Mononuclear cell (primary cell): Measurements from ENCODE around the gene ERAL1. TPM values are rescaled to one million over a fixed set of nuclear protein-coding genes. Genes with fewer than 3 reads are reported as not detected.
"Not testable (repeated sequence)": the region's sequence is repeated elsewhere in the genome, so short reads cannot be mapped to it uniquely, and the experiment has no call there.

Experiments
- H3K27me3 ChIP-seq: 2 replicates; pipeline ENCODE4 v1.6.0; 2011; ENCODE audit warnings: low read length, control low read depth; ENCODE audit not compliant: insufficient read depth
- H3K4me1 ChIP-seq: 2 replicates; pipeline ENCODE4 v1.5.1; 2011; ENCODE audit warnings: mild to moderate bottlenecking, low read length, control low read depth; ENCODE audit not compliant: insufficient read depth
- H3K4me3 ChIP-seq: 2 replicates; pipeline ENCODE4 v1.5.1; 2011; ENCODE audit warnings: mild to moderate bottlenecking, low read length, moderate library complexity
- H3K9me3 ChIP-seq: 2 replicates; pipeline ENCODE4 v1.5.1; 2011; ENCODE audit warnings: low read depth, mild to moderate bottlenecking, control low read depth, low read length
- total RNA-seq: library from RNA; depleted of rRNA; stranded (reverse); fragments of >200 nt; gene quantifications from one replicate; pipeline ENCODE4 v1.2.3, GENCODE V29; 2012

The ERAL1 gene
- total RNA-seq, 1 donor: 11.1 TPM

DNA sequence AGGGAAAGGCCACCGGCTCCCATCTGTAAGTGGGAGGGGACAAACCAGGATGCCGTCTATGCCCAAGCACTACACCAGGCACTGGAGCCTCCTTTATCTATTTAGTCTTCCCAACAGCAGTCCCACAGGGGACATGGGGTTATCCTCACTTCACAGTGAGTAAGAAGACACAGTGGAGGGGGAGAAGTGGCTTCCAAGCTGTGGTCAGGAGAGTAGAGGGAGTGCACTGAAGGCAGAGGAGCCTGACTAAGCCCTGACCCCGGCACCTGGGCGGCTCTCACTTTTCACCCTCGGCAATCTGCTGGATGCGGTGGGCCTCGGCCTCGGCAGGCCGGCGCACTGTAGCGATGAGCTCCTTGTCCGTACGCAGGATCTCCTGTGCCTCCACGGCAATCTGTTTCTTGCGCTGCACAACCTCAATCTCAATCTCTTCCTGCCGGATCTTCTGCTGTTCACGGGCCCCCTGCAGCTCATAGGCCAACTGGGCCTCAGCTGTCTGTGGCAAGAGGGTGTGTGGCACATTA, 26.8 kb downstream of the ERAL1 start:
- Histone ChIP-seq H3K27me3 (no peaks in the 10 kb centered on the region), H3K4me1 (no peaks in the 10 kb centered on the region), H3K9me3 (no peaks in the 10 kb centered on the region), H3K4me3 (no peak overlapping the region)

DNA sequence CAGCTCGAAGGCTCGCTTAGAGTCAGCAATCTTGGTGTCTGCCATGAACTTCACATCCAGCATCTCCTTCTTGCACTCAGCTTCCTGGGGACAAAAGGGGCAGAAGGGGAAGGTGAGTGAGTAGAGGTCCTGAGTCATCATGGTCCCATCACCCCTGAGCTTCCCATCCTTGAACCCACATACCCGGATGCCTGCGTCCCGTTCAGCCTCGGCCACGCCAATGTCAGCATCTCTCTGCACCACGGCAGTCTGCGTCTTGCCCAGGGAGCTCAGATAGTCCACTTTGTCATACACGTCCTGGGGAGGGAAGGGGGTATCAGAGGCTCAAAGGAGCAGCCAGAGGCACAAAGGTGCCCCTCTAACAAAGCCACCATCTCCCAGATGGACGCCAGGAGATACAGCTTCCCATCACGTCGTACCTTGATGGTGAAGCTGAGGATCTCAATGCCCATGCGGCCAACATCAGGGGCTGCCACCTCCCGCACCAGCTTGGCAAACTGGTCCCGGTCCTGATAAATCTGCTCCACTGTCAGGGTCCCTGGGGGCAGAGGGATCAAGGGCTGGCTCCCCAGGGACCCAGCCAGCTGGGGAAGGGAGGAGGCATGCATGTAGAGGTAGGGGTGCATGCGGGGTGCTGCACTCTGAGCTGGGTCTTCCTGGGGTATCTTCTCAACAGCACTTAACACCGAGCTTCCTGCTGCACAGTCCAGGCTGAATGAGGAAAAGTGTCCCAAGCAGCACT, 27.5 kb downstream of the ERAL1 start:
- no peaks in the 10 kb centered on the region for H3K27me3 ChIP-seq
- H3K9me3 ChIP-seq: no peaks in the 10 kb centered on the region

DNA sequence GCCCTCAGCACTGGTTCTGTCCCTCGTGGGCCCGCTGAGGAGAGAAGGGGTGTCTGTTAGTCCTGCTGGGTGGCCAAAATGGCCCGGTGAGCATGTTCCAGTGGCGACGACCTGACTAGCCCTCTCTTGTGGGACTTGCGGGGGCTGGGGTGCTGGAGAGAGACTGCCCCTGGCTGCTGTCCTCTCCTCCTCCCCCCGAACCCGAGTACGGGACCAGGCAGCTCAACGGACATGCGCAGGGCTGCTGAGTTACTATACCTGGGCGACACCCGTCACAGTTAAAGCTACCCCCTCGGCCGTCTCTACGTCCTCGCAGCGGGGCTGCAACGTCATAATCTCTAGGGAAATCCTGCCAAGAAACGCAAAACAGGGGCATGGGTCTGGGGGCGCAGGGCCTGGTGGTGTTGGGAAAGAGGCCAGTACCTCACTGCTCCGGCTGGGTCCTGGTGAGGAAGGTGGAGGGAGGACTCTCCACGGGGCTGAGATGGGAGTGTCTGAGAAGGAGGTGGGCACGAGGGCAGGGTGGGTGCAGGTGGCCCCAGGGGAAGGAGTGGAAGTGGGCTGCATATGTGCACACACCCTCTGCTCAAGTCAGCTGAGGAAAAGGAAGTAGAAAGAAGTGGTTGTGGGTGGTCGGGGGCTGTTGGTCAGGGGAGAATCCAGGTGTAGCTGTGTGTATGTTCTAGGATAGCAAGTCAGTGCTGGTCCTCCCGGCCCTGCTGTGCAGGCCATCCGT, 29.3 kb downstream of the ERAL1 start:
- no peaks in the 10 kb centered on the region for H3K27me3 ChIP-seq
- H3K4me3 ChIP-seq: no peak overlapping the region
- no peaks in the 10 kb centered on the region for H3K9me3 ChIP-seq
- H3K4me1 ChIP-seq: no peaks in the 10 kb centered on the region

More for the DNA sequence above, 27.5 kb downstream of the ERAL1 start:
- Histone ChIP-seq H3K4me3 (no peak overlapping the region), H3K4me1 (no peaks in the 10 kb centered on the region)

DNA sequence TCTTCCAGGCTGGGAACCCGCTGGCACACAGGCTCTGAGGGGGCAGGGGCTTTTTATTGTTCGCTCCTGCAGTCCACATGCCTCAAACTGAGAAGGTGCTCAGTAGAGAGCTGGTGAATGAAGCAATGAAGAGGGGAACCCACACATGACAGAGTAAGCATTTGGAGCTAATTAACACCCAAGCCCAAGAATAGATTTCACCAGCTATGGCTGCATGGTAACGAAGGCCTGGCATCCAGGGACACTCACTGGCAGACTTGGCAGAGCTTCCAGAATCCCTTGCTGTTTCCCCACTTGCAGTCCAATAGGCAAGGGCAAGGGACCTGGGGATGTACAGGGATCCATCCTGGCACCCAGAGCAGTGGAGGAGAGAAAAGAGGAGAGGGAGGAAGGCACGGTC, 30.5 kb downstream of the ERAL1 start:
- Histone ChIP-seq H3K4me3 (no peak overlapping the region), H3K9me3 (no peaks in the 10 kb centered on the region), H3K27me3 (no peaks in the 10 kb centered on the region), H3K4me1 (peaks cover 12% of the 10 kb centered on the region)

DNA sequence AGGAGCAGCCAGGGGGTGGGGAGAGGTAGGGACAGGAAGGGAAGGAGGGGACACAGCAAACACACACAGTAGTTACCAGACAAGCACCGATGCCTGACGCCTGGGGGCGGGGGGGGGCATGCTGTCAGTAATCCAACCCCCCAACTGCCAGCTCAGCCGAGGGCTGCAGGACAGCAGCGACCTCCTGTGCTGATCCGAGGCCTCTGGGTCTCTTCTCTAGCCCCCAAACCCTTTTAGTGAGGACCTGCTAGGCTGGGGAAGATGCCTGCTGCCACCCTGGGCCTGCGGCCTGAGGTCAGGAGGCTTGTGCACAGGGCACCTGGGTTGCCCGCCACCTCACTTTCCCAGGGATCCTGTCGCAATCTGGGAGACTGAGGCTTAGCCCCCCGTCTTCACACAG, 31.1 kb downstream of the ERAL1 start:
- H3K4me1 ChIP-seq: peaks cover 16% of the 10 kb centered on the region
- H3K4me3 ChIP-seq: no peak overlapping the region
- H3K9me3 ChIP-seq: no peaks in the 10 kb centered on the region
- no peaks in the 10 kb centered on the region for H3K27me3 ChIP-seq

DNA sequence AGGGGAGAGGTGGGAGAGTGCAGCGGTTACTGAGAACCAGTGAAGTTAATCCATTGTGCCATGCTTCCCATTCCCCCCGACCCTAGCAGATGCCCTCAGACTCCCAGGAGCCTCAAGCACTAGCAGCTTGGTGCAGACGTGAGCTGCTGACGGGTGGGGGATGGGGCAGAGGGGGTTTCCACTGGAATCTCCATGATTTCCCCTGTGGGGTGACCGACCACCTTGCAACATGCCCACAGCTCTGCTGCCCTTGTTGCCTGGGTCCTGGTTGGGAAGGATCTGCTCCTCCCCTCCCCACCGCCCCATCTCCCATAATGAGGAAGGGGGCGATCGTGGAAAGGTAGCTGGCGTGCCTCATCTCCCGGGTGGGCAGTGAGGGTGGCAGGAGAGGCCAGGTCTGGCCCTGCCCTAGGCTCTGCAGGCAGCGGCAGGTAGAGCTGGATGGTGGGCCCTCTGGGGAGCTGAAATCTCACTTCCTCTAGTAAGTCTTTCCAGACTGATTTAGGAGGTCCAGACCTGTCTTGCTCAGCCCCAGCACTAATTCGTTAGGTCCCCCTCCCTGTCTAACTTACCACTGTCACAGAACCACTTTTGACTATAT, 33.2 kb downstream of the ERAL1 start:
- Histone ChIP-seq H3K4me1 (peaks cover 36% of the 10 kb centered on the region), H3K4me3 (no peak overlapping the region), H3K9me3 (no peaks in the 10 kb centered on the region), H3K27me3 (no peaks in the 10 kb centered on the region)

DNA sequence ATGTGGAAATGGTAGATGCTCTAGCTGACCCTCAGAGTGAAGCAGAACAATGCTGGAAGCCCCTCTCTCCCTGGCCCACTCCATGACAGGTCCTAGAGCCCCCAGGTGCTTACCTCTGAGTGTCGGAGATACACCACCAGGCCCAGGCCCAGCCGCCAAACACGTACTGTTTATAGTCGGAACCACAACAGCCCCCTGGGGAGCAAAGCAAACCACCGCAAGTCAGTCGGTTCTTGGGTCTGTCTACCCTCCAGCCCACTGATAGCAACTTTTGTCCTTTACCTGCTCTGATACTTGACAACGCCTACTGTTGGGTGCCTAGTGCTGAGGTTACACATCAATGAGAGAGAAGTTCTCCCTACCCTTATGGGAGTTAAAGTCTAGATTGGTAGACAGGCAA, 34.0 kb downstream of the ERAL1 start:
- Histone ChIP-seq H3K27me3 (no peaks in the 10 kb centered on the region), H3K9me3 (no peaks in the 10 kb centered on the region), H3K4me1 (peaks cover 45% of the 10 kb centered on the region), H3K4me3 (no peak overlapping the region)

DNA sequence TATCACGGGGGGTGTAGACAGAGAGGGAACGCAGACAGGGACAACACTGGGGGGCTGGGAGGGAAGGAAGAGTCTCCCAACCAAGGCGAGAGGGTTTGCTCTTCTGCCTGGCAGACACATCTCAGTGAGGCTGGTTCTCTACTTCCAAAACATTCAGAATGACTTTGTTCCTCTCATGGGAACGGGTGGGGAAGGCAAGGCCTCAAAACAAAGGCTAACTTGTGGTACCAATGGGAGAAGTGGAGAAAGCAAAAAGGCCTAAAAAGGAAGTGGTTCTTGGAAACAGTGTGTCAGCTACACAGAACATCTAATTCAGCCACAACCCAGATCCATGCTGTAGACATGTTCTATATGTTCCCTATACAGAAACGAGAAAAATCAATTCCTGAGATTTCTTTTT, 35.2 kb downstream of the ERAL1 start:
- H3K4me1 ChIP-seq: peaks cover 57% of the 10 kb centered on the region
- H3K4me3 ChIP-seq: no peak overlapping the region
- H3K27me3 ChIP-seq: no peaks in the 10 kb centered on the region
- no peaks in the 10 kb centered on the region for H3K9me3 ChIP-seq

DNA sequence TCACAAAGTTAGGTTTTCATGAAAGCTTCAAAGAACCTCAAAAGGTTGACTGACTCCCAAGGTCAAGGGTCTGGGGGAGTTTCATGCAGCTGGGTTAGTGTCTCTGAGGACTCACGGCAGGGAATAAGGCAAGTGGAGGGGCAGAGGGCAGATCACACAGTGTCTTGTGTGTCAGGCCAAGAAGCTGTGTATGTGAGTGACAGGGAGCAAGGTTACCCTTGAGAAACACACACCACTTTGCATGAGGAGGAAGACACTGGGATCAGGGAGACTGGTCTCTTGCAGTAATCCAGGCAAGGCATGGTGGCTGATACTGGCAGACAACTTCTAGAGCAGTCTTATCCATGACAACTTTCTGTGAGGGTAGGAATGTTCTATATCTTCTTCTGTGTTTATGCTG, 36.4 kb downstream of the ERAL1 start:
- no peak overlapping the region for H3K4me3 ChIP-seq
- H3K9me3 ChIP-seq: no peaks in the 10 kb centered on the region
- no peaks in the 10 kb centered on the region for H3K27me3 ChIP-seq
- H3K4me1 ChIP-seq: peaks cover 69% of the 10 kb centered on the region

DNA sequence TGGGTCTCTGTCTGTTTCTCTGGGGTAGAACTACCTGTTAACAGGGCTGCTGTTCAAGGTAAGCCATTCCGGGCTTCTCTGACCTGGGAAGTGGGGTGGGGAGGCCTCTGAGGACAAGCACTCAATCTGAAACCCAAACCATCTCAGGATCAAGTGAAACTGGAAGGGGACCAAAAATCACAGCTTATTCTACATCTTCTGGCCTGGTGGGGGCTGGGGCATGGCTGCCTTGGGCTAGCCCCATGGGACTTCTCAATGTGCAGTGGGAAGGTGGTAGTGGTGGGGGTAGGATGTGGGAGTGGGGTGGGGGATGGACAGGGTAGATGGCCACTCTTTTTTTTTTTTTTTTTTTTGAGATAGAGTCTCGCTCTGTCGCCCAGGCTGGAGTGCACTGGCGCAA, 37.2 kb downstream of the ERAL1 start:
- Histone ChIP-seq H3K4me1 (peaks cover 77% of the 10 kb centered on the region), H3K27me3 (no peaks in the 10 kb centered on the region)

DNA sequence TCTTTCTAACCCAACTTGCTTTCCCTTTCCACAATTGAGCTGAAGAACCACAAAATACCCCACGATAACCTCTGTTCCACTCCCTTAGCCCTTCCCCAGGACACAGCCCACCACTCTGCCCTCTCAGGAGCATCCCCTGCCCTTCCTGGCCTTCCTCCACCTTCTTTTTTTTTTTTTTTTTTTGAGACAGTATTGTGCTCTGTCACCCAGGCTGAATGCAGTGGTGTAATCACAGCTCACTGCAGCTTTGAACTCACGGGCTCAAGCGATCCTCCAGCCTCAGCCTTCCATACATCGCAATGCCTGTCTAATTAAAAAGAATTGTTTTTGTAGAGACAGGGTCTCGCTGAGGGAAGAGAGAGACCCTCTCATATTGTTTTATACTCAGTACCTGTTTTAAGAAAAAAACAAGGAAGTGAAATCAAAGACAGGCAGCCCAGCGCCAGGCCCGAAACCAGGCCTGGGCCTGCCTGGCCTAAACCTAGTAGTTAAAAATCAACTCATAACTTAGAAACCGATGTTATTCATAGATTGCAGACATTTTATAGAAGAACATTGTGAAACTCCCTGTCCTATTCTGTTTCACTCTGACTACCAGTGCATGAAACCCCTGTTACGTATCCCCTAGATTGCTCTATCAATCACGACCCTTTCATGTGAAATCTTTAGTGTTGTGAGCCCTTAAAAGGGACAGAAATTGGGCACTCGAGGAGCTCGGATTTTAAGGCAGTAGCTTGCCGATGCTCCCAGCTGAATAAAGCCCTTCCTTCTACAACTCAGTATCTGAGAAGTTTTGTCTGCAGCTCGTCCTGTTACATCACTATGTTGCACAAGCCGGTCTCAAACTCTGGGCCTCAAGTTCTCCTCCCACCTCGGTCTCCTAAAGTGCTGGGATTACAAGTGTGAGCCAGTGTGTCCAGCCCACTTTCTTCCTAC, 38.7 kb downstream of the ERAL1 start:
- not testable (repeated sequence) for H3K27me3 ChIP-seq, H3K9me3 ChIP-seq
- Histone ChIP-seq H3K4me1 (peaks cover 86% of the 10 kb centered on the region), H3K4me3 (peak overlapping the region; percentile 2)

More for the DNA sequence above, 37.2 kb downstream of the ERAL1 start:
- Histone ChIP-seq H3K9me3 (no peaks in the 10 kb centered on the region), H3K4me3 (no peak overlapping the region)

DNA sequence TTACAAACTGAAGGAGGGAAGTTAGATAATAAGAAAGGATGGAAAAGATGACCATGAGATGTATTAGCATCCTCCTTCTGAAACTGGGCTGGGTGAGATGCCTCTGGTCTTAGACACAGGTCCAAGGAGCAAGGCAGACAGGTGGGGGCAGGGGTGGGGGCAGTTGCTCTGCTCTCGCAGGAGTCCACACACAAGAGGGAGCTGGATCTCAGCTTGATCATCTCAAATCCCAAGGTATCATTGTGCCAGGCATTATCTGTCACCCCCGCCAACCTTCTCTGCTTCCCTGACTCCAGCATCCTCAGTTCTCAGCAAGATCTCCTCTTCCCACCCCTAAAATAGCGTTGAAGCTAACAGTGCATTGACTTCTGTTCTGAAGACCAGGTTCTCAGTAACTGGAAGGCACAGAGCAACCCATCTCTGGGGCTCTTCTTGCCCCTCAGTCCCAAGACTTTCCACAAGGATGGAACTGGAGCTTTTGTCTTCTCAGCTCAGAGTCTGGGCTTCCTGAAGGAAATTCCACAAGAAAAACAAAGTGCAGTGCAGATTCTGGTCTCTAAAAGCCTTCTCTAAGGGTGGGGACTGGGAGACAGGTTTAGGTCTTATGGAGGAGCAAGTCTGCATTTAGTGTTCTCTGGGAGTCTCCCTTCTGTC, 41.1 kb downstream of the ERAL1 start:
- no peaks in the 10 kb centered on the region for H3K9me3 ChIP-seq
- H3K27me3 ChIP-seq: no peaks in the 10 kb centered on the region
- peaks cover 77% of the 10 kb centered on the region for H3K4me1 ChIP-seq
- H3K4me3 ChIP-seq: peak overlapping the region; percentile 88

DNA sequence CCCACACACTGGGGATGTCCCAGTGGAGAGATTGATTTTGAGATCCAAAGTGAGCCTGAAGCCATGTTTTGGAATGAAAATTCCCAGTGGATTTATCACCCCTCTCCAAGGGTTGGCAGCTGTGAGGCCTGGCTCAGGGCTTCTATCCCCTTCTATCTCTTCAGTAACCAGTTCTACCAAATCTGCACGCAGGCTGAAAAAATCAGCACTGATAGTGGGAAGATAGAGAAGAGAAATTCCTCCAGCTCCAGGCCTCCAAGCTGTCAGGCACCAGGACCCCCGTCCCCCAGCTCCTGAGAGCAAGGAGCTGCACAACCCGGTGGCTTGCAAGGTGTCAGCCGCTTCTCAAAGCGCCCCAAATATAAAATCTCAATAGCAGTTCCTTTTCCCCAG, 41.7 kb downstream of the ERAL1 start:
- Histone ChIP-seq H3K4me3 (peak overlapping the region; percentile 88), H3K4me1 (peaks cover 77% of the 10 kb centered on the region), H3K27me3 (no peaks in the 10 kb centered on the region), H3K9me3 (no peaks in the 10 kb centered on the region)
